AG10803 (cell line): ENCODE data around the gene RRP1B.

Experiments
- DNase-seq: peaks from one replicate; pipeline ENCODE4 v3.0.0; 2010; ENCODE audit warnings: low read depth
- H3K4me3 ChIP-seq: 2 replicates; pipeline ENCODE4 v1.5.1; 2011; ENCODE audit warnings: mild to moderate bottlenecking, low read length, control low read depth
- TF ChIP-seq, protein P1 (sequence below): conservative IDR thresholded peaks from 2 replicates; pipeline ENCODE4 v1.5.1; 2011; ENCODE audit warnings: mild to moderate bottlenecking, low read length, control low read depth, inconsistent platforms

The RRP1B gene

DNA sequence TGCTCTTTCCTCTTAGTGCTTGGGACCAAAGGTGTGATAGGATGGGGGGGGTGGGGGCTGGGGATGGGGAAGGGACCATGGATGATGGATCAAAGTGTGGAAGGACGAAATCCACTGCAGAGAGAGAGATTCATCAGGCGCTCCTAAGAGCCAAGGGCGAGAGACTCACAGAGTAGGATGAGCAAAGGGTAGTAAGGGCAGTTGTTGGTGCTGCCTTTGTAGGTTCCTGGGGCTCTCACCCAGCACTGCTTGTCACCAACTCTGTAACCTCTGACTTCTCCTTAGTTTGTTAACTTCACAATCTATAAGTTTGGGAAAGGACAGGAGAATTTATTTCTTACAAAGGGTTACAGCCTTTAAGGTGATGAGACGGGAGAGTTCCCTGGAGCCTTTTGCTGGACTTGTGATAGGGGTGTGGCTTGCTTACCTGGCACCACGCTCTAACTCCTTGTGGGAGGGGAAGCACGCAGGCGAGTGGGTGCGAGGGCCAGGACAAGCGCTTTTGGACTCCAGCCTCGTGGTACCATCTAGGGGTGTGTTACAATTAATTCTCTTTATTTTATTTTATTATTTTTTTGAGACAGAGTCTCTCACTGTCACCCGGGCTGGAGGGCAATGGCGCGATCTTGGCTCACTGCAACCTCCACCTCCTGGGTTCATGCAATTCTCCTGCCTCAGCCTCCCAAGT, 58.0 kb downstream of the RRP1B start:
- H3K4me3 ChIP-seq, result no peak overlapping the region
- TF ChIP-seq, protein P1, sequence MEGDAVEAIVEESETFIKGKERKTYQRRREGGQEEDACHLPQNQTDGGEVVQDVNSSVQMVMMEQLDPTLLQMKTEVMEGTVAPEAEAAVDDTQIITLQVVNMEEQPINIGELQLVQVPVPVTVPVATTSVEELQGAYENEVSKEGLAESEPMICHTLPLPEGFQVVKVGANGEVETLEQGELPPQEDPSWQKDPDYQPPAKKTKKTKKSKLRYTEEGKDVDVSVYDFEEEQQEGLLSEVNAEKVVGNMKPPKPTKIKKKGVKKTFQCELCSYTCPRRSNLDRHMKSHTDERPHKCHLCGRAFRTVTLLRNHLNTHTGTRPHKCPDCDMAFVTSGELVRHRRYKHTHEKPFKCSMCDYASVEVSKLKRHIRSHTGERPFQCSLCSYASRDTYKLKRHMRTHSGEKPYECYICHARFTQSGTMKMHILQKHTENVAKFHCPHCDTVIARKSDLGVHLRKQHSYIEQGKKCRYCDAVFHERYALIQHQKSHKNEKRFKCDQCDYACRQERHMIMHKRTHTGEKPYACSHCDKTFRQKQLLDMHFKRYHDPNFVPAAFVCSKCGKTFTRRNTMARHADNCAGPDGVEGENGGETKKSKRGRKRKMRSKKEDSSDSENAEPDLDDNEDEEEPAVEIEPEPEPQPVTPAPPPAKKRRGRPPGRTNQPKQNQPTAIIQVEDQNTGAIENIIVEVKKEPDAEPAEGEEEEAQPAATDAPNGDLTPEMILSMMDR, result no peak
- DNase-seq, result peak; percentile 28

GRCh38 chr21:43717967-43718871, 58.9 kb downstream of the RRP1B start:
- no peak for DNase-seq
- TF ChIP-seq, protein P1, result no peak
- peak overlapping the region; percentile 94 for H3K4me3 ChIP-seq

DNA sequence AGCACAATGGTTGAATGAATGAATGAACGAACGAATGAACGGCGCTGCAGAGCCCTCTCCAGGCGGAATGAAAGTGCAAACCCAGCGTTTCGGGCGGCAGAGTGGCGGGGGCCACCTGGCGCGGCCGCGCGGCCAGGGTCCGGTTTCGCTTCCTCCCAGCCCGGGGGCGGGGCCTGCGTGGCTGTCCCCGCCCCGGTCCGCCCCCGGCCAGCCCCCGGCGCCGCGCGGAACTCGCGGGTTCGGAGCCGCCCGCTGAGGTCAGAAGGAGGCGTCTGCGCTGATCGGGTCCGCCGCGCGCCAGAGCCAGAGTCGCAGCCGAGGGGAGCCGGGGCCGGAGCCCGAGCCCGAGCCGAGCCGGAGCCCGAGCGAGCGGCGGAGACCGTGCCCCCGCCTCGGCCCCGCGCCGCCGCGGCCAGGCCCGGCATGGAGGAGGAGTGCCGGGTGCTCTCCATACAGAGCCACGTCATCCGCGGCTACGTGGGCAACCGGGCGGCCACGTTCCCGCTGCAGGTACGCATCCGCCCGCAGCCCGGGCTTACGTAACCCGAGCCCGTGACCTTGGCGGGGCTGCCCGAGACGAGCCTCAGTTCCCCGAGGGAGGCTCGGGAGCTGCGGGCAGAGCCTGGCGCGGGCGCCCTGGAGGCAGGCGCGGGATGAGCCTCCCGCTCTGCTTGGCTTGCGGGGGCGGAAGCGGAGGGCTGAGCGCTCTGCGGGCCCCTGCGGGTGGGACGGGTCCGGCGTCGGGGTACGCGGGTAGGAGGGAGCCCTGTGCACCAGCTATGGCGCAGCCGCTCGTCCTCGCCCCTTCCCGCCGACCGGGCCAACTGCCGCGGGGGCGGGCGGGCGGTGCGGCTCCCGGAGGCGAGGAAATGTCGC, 59.8 kb downstream of the RRP1B start, which contains the start of gene PDXK:
PDXK (plus strand) TSS at position 258 of the 876 bp plus-strand sequence; CDS start at position 424, 166 bp downstream.
- DNase-seq, result peak; percentile 69
- H3K4me3 ChIP-seq, result peak within 1 kb of the TSS; percentile 94

DNA sequence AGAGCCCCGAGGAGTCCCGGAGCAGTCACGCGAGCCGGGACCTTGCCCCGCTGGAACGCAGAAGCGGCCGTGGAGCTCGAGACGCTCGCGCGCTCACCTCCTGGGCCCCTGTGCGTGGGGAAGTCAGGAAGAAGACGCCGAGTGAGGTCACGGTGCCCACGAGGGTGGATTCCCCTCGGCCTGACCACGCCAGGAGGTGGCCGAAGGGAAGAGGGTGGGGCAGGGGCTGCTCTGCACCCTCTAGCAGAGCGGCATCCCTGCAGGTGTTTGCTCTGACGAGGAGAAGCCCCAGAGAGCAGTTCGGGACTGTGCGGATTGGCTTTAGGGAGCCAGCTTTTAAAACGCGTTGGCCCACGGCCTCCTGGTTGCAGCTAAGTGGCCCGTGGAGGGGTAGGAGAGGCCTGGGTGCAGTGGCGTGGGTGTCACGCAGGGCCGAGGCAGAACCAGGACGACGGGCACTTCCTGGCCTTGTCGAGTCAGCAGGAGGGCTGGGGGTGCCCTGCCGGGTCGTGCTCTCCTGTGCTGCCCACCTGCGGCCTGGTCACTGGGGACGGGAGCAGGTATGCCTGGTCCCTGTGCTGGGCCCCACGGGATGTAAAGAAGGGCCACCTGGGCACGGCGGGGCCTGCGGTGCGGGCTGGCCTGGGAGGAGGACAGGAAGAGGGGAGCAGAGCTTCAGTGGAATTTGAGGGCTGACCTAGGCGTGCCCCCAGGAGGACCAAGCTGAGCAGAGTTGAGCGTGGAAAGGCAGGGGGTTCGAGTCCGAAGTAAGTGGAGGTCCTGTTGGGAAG, 60.6 kb downstream of the RRP1B start:
- TF ChIP-seq, protein P1, result no peak
- no peak for DNase-seq
- H3K4me3 ChIP-seq, result peak overlapping the region; percentile 94

More for the DNA sequence above, 59.8 kb downstream of the RRP1B start, which contains the start of gene PDXK:
- TF ChIP-seq, protein P1, result no peak

DNA sequence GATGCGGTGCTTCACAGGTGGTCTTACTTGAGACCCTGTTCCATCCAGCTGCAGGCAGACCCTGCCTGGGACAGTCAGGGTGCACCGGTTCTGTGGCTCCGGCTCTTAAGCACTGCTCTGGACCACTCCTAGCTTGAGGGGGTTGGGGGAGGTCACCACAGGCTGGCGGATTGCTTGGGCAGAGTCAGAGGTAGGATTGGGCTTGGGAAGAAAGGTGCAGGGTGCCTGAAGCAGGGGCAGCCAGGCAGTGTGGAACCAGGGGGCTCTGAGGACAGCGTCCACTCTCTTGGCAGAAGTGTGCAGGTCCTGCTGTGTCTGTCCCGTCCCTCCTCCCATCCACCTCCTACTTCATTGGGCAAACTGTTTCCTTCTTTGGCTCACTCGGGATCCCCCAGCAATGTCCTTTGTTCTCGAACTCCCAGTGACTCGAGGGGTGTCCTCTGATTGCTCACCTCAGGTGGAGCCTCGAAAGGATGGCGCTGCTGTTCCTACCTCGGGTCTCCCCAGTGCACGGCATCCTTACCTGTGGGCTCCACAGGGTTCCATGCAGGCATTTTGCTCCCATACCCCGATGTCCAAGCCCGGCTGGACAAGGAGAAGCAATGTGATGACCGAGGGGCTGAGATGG, 61.3 kb downstream of the RRP1B start:
- no peak for DNase-seq
- TF ChIP-seq, protein P1, result no peak
- peak overlapping the region; percentile 94 for H3K4me3 ChIP-seq

DNA sequence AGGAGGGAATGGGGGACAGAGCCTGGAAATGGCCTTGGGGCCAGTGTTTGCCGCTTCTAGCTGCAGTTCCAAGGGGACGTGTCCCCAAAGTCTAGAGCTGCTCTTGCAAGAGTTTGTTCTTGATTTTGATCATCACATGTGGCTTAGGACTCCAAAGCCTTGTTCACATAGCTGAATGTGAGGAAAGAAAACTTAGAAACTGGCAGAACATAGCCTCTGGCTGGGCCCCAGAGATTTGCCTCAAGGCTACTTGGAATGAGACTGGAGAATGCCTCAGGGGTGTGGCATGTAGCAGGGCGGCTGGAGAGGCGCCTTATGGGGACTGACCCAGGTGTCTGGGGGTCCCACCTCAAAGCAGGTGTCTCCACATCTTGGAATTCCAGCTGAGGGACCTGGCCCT, 61.8 kb downstream of the RRP1B start:
- H3K4me3 ChIP-seq, result peak overlapping the region; percentile 94
- TF ChIP-seq, protein P1, result no peak
- peak; percentile 53 for DNase-seq
